HG03558 (cell line): ENCODE measurements around the gene MACROD2.
"Not testable (repeated sequence)": the region's sequence is repeated elsewhere in the genome, so short reads cannot be mapped to it uniquely, and the experiment has no call there.

Experiments used
- ATAC-seq: cut with Tn5 transposase; IDR thresholded peaks from one replicate; pipeline ENCODE4 v1.9.1; 2021; ENCODE audit warnings: moderate number of reproducible peaks; ENCODE audit not compliant: unreplicated experiment; ENCODE audit errors: extremely low read depth

MACROD2 gene

GRCh38 chr20:14445310-14445709 lies 450.0 kb downstream of the MACROD2 start:
- ATAC-seq, result no peak

DNA sequence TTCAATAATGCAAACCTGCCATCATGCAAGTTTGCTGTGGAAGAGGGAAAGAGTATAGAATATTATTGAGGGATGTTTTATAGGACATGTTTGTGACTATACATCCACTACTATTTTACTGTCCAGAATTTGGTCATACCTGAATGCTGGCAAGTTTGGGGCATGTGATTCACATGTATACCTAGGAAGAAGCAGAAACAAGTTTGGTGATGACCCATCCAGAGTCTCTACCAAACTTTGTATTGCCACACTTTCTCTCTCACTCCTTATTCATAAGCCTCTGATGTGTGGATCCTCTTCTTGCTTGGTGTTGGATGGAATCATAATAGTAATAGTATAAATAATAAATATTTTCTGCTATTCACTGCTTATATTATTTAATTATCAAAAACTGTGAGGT lies 450.6 kb downstream of the MACROD2 start:
- no peak for ATAC-seq

- no peak for ATAC-seq
These were observed 451.1 kb downstream of the MACROD2 start for GRCh38 chr20:14446446-14446845.

- ATAC-seq, result no peak
These were observed 454.0 kb downstream of the MACROD2 start for GRCh38 chr20:14449323-14449722.

GRCh38 chr20:14450256-14450655 lies 454.9 kb downstream of the MACROD2 start:
- no peak for ATAC-seq

GRCh38 chr20:14451458-14451857 lies 456.1 kb downstream of the MACROD2 start:
- no peak for ATAC-seq

DNA sequence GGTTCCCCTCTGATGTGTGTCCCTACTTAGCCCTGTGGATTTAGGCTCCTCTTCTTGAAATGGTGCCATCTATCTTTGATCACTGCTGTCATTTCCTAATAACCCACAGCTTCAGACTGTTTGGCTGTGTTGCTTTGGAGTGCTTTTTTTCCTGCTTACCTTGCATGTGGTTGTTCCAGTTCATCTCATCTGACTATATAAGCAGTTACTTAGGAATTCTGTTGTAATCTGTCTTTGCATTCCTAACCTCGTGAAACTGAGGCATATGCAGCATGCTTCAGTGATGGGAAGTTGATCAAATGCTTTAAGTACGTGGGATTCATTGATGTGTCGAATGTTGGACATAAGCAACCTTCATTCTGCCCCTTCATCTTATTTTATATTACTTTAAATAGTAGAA lies 457.9 kb downstream of the MACROD2 start:
- no peak for ATAC-seq

DNA sequence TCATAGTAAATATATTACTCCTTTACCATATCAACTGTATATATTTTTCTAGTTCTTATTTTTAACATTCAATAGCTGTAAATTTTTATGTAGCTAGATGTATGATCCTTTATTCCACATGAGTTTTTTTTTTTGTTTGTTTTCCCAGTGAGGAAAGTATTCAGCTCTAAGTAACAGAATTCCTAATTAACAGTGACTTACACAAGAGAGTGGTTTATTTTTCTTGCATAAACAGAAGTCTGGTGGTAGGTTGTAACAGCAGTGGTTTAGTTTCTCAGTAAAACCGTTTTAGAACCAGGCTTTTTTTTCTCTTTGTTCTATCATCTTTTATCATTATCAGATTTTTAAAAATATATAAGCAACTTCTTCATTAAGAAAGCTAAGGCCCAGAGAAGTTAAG lies 459.0 kb downstream of the MACROD2 start:
- no peak for ATAC-seq

DNA sequence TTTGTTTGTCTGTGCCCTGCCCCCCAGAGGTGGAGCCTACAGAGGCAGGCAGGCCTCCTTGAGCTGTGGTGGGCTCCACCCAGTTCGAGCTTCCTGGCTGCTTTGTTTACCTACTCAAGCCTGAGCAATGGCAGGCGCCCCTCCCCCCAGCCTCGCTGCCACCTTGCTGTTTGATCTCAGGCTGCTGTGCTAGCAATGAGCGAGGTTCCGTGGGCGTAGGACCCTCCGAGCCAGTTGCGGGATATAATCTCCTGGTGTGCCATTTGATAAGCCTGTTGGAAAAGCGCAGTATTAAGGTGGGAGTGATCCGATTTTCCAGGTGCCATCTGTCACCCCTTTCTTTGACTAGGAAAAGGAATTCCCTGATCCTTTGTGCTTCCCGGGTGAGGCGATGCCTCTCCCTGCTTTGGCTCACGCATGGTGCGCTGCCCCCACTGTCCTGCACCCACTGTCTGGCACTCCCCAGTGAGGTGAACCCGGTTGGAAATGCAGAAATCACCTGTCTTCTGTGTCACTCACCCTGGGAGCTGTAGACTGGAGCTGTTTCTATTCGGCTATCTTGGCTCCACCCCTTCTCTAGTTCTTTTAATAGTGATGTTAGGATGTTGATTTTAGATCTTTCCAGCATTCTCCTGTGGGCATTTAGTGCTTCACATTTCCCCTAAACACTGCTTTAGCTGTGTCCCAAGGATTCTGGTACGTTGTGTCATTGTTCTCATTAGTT lies 471.9 kb downstream of the MACROD2 start:
- not testable (repeated sequence) for ATAC-seq

- ATAC-seq, result no peak
These were observed 475.0 kb downstream of the MACROD2 start for GRCh38 chr20:14470231-14470899.

DNA sequence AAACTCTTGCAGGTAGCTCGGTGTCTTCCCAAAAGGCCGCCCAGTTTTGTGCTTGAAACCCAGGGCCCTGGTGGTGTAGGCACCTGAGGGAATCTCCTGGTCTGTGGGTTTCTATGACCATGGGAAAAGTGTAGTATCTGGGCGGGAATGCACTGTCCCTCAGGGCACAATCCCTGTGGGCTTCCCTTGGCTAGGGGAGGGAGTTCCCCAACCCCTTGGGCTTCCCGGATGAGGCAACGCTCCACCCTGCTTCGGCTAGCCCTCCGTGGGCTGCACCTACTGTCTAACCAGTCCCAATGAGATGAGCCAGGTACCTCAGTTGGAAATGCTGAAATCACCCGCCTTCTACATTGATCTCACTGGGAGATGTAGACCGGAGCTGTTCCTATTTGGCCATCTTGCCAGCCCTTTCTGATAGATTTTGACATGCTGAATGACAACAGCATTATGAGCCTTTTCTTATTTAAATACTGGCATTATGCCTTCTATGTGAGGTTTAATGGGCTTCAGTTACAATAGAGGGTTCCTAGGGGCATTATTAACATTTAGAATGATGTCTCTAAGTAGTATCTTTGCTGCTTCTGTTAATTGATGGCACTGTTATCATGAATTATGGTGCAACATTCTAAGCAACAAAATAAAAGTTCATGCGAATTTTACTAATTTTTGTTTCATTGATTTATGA lies 475.8 kb downstream of the MACROD2 start:
- no peak for ATAC-seq

- no peak for ATAC-seq
These were observed 481.8 kb downstream of the MACROD2 start for GRCh38 chr20:14477125-14477524.

DNA sequence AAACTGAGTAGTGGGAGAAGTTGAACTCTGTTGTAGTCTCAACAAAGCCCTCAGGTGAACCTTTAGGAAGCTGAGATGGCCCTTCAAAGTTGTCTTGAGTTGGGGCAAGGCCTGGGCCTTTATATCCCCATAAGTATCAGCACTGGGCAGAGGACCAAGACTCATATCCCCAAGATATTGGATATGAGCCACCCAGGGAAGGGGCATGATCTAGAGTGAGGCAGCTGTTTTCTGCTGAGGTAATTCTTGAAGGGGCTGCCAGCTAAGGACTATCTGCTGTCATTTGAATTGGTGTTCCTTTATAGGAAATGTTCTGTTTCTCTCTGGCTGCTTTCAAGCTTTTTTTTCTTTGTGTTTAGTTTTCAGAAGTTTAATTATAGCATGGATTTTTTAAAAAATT lies 482.8 kb downstream of the MACROD2 start:
- ATAC-seq, result no peak

DNA sequence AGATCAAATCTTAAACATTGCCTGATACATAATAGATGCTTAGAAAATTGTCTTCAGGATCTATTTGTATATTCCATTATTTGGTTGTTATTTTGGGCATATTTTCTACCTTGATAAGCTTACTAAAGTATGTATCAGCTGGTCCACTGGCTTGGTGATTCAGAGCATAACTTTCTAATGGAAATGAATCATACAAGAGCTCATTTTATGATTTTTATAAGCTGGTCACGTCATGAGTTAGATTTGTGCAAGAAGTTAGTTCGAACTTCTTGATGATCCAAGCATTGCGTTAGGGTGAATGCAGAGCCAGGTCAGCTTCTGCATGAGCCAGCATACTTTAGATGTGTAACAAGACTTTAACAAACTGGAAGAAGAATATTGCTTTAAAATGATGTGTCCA lies 486.5 kb downstream of the MACROD2 start:
- ATAC-seq, result no peak

GRCh38 chr20:14488212-14488611 lies 492.9 kb downstream of the MACROD2 start:
- no peak for ATAC-seq

GRCh38 chr20:14488756-14489479 lies 493.6 kb downstream of the MACROD2 start:
- ATAC-seq, result no peak

DNA sequence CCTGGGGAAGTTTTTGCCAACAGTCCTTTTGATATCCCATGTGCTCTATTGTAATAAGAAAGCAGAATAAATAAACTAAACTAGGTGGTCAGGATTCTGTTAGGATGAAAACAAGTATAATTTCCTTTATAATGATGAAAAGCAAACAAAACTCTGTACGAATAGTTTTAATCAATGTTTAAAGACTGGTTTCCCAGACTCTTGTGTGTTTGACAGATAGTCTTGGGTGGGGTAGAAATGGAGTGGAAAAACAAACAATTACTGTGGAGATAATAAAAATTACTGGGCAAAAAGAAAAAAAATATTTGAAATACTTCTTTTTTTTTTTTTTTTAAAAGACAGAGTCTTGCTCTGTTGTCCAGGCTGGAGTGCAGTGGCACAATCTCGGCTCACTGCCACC lies 494.2 kb downstream of the MACROD2 start:
- no peak for ATAC-seq

- ATAC-seq, result no peak
These were observed 496.1 kb downstream of the MACROD2 start for GRCh38 chr20:14491436-14491835.

GRCh38 chr20:14493408-14493807 lies 498.1 kb downstream of the MACROD2 start:
- ATAC-seq, result no peak

GRCh38 chr20:14494355-14494754 lies 499.0 kb downstream of the MACROD2 start:
- no peak for ATAC-seq

- ATAC-seq, result no peak
These were observed 499.8 kb downstream of the MACROD2 start for GRCh38 chr20:14495066-14495465.
